Transverse colon (tissue), 4 donors: ENCODE results near the gene TTC28. TPM values are rescaled to one million over a fixed set of nuclear protein-coding genes. Genes with fewer than 3 reads are reported as not detected.
A peak's percentile ranks its signal among the peaks of the same experiment; 100 is the strongest.

ENCODE experiments used
- DNase-seq: peaks from one replicate; pipeline ENCODE4 v3.0.0-alpha.2; 2019
- H3K27ac ChIP-seq, 4 donors: fragments of 200-600 bp; sonication (generic); 2 replicates each; pipeline ENCODE4 v1.5.1; 2016 to 2018; ENCODE audit warnings: inconsistent platforms in 4 of 4
- H3K27me3 ChIP-seq: fragments of 200-600 bp; sonication (generic); 2 replicates; pipeline ENCODE4 v1.5.1; 2017; ENCODE audit warnings: inconsistent platforms
- H3K36me3 ChIP-seq, 4 donors: fragments of 200-600 bp; sonication (generic); 2 replicates each; pipeline ENCODE4 v1.5.1; 2017 to 2019; ENCODE audit warnings: inconsistent platforms in 4 of 4
- H3K4me1 ChIP-seq, 4 donors: fragments of 200-600 bp; sonication (generic); 2 replicates each; pipeline ENCODE4 v1.5.1; 2017 to 2020; ENCODE audit warnings: inconsistent platforms in 4 of 4
- H3K4me3 ChIP-seq, 4 donors: fragments of 200-600 bp; sonication (generic); 1 replicate in 1 of 4; 2 replicates in 3 of 4; pipeline versions ENCODE4 v1.5.1 to v1.6.1; 2017 to 2019; ENCODE audit warnings: inconsistent platforms in 4 of 4
- H3K9me3 ChIP-seq, 2 donors: fragments of 200-600 bp; sonication (generic); 2 replicates each; pipeline ENCODE4 v1.5.1; 2017 to 2019; ENCODE audit warnings: inconsistent platforms in 2 of 2
- EP300 ChIP-seq: sonication (generic); formaldehyde crosslinking; IDR thresholded peaks from one replicate; pipeline ENCODE4 v1.6.1; 2017; ENCODE audit warnings: antibody characterized with exemption, low read depth
- POLR2A ChIP-seq: fragments of 450-650 bp; IDR thresholded peaks from one replicate; pipeline ENCODE4 v1.6.1; 2016; ENCODE audit warnings: antibody characterized with exemption, mild to moderate bottlenecking, moderate library complexity
- POLR2AphosphoS5 ChIP-seq, 3 donors: sonication (generic); formaldehyde crosslinking; IDR thresholded peaks; one replicate each; pipeline ENCODE4 v1.6.1; 2016; ENCODE audit warnings: antibody characterized with exemption in 3 of 3
- WGBS, 2 donors: methylation state at CpG; one replicate each; pipeline ENCODE4 v1.1.5; 2018; ENCODE audit warnings: low coverage in 1 of 2; 5-methylcytosine and 5-hydroxymethylcytosine counted together
- in situ Hi-C, 4 donors: fragments of 200-750 bp; cut with MboI; loops; one replicate each; pipeline versions ENCODE4 v1.15.0 to v1.15.1; 2017; ENCODE audit warnings: low sequenced_read_pairs in 3 of 4, low pct_ligation_motif_present in 1 of 4, low pct_unique_long_range_greater_than_20kb in 1 of 4
- intact Hi-C: fragments of 100-400 bp; cut with DNase I; formaldehyde crosslinking; loops from one replicate; pipeline ENCODE4 v1.15.1; 2023; ENCODE audit warnings: low total_unique reads
- total RNA-seq, 4 donors: library from RNA; depleted of rRNA; stranded (reverse); fragments of >200 nt; gene quantifications; one replicate each; pipeline ENCODE4 v1.1.0, GENCODE V29; 2016
- TF ChIP-seq, protein P1 (sequence below), 5 experiments: fragments of 200-600 bp in 3 of 5; fragments of 450-650 bp in 2 of 5; sonication (generic) in 3 of 5; IDR thresholded peaks; 1 replicate in 2 of 5; 2 replicates in 3 of 5; pipeline ENCODE4 v1.5.1; 2016 to 2017; ENCODE audit warnings: antibody characterized with exemption in 5 of 5, inconsistent platforms in 3 of 5, mild to moderate bottlenecking in 2 of 5, moderate library complexity in 1 of 5

Gene TTC28
- total RNA-seq, 4 donors from 2014 or later = 7.6 to 84.2 (median 12.4) TPM

DNA sequence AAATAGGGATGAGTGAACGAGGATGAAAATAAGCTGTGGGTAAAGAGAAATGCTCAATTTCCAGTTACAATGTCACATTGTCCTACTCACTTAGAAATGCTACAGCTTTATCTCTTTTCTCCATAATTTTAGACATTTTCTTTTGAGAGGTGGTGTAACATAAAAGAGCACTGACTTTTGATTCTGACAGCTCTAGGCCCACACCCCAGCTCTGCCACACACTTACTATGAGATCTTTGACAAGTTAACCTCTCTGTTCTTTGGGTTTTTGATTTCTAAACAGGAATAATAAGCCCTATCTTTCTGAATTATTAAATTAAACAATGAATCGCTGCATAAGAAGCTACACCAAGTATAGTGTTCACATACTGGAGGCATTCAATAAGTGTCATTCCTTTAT lies 532.2 kb downstream of the TTC28 start:
- TF ChIP-seq POLR2AphosphoS5 (IDR thresholded peaks at IDR 0.05) = no peak
- no peak for TF ChIP-seq EP300
- TF ChIP-seq, protein P1, sequence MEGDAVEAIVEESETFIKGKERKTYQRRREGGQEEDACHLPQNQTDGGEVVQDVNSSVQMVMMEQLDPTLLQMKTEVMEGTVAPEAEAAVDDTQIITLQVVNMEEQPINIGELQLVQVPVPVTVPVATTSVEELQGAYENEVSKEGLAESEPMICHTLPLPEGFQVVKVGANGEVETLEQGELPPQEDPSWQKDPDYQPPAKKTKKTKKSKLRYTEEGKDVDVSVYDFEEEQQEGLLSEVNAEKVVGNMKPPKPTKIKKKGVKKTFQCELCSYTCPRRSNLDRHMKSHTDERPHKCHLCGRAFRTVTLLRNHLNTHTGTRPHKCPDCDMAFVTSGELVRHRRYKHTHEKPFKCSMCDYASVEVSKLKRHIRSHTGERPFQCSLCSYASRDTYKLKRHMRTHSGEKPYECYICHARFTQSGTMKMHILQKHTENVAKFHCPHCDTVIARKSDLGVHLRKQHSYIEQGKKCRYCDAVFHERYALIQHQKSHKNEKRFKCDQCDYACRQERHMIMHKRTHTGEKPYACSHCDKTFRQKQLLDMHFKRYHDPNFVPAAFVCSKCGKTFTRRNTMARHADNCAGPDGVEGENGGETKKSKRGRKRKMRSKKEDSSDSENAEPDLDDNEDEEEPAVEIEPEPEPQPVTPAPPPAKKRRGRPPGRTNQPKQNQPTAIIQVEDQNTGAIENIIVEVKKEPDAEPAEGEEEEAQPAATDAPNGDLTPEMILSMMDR (IDR thresholded peaks at IDR 0.05) = no peak
- no peak for TF ChIP-seq POLR2A
- no peaks in the 10 kb centered on the region for H3K9me3 ChIP-seq
- in situ Hi-C loops = no loop called here
- no peak overlapping the region for H3K27ac ChIP-seq
- H3K4me3 ChIP-seq = no peak overlapping the region
- intact Hi-C loops = no loop called here
- H3K27me3 ChIP-seq = no peaks in the 10 kb centered on the region
- no peak for DNase-seq
- H3K4me1 ChIP-seq = peaks cover 0 to 24% (median 10%) of the 10 kb centered on the region in 4 donors
- no peaks in the 10 kb centered on the region for H3K36me3 ChIP-seq
- 75 to 83% methylated on average over 2 of the region's 2 CpGs for WGBS, 2 donors

DNA sequence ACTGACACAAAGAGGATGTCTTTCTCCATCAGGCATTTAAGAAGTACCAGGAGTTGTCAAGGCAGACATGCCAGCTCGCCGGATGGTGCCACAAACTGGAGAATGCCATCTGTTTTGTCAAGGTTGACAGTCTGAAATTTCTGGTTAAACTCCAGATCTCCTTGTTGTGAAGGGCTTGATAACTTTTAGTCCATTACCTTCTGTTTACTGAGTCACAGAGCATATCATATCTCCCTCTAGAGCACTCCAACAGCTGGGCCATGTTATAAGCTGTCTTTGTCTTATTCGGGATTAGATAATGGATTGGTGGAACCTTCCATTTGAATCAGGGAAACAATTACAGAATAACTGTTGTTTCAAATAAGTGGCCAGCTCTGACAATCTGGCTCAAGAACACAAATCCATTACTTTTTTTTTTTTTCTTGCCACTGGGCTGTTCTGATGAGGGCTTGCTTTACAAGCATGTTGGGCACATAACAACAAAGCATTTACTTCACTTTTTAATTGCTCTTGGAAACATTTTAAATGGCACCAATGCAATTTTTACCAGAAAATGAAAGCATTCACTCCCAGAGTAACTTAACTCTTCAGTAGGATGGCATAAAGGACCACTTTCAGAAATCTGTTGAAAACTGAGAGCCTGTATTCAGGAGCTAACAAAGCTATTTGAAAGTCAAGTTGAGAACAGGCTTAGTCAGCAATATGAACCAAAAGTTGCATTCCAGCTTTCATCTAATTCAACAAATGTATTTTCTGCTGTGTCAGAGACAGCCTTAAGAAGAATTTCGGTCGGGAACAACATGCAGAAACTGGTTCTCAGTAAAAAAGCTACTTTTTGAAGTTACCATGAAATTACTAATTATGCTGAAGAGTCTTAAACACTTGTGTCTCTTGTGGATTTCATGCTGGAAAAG lies 533.0 kb downstream of the TTC28 start:
- H3K4me1 ChIP-seq = peaks cover 0 to 32% (median 12%) of the 10 kb centered on the region in 4 donors
- H3K27ac ChIP-seq = no peak overlapping the region
- H3K36me3 ChIP-seq = no peaks in the 10 kb centered on the region
- H3K27me3 ChIP-seq = no peaks in the 10 kb centered on the region
- WGBS, 2 donors = 65 to 84% methylated on average over 4 to 5 of the region's 5 CpGs
- intact Hi-C loops (no loop called here), in situ Hi-C loops (no loop called here)
- no peak for TF ChIP-seq EP300
- TF ChIP-seq POLR2AphosphoS5 (IDR thresholded peaks at IDR 0.05) = no peak
- TF ChIP-seq, protein P1 (IDR thresholded peaks at IDR 0.05) = no peak
- no peak for TF ChIP-seq POLR2A
- DNase-seq = no peak
- no peaks in the 10 kb centered on the region for H3K9me3 ChIP-seq
- no peak overlapping the region for H3K4me3 ChIP-seq

GRCh38 chr22:28143961-28144745 lies 535.5 kb downstream of the TTC28 start:
- no peak for TF ChIP-seq POLR2A
- TF ChIP-seq, protein P1 (IDR thresholded peaks at IDR 0.05) = no peak
- no peak for TF ChIP-seq POLR2AphosphoS5 (IDR thresholded peaks at IDR 0.05)
- no peak for TF ChIP-seq EP300
- Histone ChIP-seq H3K27ac (peak overlapping the region in 2 of 4 donors; percentile 2 to 21), H3K36me3 (no peaks in the 10 kb centered on the region), H3K27me3 (no peaks in the 10 kb centered on the region), H3K4me3 (no peak overlapping the region), H3K9me3 (no peaks in the 10 kb centered on the region), H3K4me1 (peaks cover 0 to 49% (median 19%) of the 10 kb centered on the region in 4 donors)
- in situ Hi-C loops (no loop called here), intact Hi-C loops (no loop called here)
- no peak for DNase-seq
- WGBS, 2 donors = 68 to 76% methylated on average over 3 of the region's 3 CpGs

DNA sequence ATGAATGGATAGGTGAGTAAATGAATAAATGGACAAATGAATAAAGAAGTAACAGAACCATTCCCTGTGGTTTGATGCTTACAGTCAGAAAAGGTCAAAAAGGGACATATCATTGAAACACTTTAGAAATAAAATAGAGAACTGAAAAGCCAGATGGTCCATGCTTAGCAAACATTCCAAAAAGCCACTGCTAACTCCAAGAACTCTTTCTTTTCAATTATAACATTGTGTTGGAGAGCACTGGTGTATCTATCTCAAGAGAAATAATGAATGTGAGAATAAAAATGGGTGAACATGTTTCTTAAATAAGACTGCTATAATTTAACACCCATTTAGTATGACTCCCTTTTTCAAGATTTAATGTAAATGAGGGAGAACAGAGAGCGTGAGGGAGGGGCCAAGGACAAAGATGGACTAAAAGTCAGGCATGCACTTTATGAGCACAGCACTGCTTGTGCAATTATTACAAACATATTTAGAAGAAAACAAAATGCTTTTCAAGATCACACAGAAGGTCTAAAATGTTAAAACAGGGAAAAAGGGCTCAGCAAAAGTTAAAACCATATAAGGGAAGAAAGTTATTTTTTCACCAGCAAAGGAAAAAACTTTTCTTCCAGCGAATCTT lies 536.3 kb downstream of the TTC28 start:
- intact Hi-C loops (no loop called here), in situ Hi-C loops (no loop called here)
- H3K4me1 ChIP-seq = peaks cover 0 to 49% (median 19%) of the 10 kb centered on the region in 4 donors
- no peaks in the 10 kb centered on the region for H3K27me3 ChIP-seq
- 83 to 85% methylated on average over 2 of the region's 2 CpGs for WGBS, 2 donors
- no peaks in the 10 kb centered on the region for H3K36me3 ChIP-seq
- H3K9me3 ChIP-seq = no peaks in the 10 kb centered on the region
- DNase-seq = no peak
- H3K27ac ChIP-seq = peak overlapping the region; percentile 13 to 57 (median 50)
- TF ChIP-seq, protein P1 (IDR thresholded peaks at IDR 0.05) = no peak
- TF ChIP-seq POLR2A = no peak
- TF ChIP-seq EP300 = no peak
- TF ChIP-seq POLR2AphosphoS5 (IDR thresholded peaks at IDR 0.05) = no peak
- H3K4me3 ChIP-seq = no peak overlapping the region
